ENCODE data around the gene NEGR1.
"Not testable (repeated sequence)": the region's sequence is repeated elsewhere in the genome, so short reads cannot be mapped to it uniquely, and the experiment has no call there.

The NEGR1 gene

DNA sequence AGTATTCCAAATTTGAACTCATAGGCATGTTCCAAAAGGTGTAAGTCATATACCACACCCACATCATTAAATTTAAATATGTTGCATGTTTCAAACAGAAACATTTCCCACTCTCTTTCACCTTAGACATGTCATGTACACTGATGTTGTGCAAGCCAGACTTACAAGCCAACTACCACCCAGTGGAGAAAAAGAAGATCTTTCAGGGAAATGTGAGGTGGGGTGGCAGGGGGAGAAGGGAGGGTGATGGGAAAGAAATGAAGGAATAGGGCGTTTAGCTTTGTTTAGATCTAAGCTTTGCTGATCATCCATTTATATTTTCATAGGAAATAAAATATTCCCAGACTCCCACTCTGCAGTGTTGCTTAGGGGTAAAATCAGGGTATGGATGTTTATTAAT, 1.6 kb downstream of the NEGR1 start:
- no peaks in the 10 kb centered on the region for H3K4me1 ChIP-seq (ENCODE audit: insufficient read depth, low read length)
- no peaks in the 10 kb centered on the region for H3K36me3 ChIP-seq (ENCODE audit: insufficient read depth, low read length)
- no peak overlapping the region for H3K9ac ChIP-seq (ENCODE audit: low read depth, low read length)
- H3K9me3 ChIP-seq (ENCODE audit: control insufficient read depth, insufficient read depth, low read length): no peaks in the 10 kb centered on the region

DNA sequence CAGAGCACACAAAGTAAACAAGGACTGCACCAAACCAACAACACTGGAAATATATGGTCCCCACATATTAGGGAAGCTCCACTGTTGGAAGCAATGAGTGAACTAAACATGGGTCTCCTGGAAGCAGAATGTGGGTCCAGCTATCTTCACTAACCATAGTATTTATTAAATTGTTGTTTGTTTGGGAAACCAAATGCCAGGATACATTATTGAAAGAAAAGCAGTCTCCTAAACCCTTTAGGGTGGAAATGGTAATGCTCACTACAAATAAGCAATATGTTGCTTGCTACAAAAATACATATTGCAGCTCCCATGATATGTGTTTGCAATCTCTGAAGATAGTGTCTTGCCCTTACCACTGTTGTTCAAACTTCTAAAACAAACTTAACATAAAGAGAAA, 2.2 kb downstream of the NEGR1 start:
- H3K36me3 ChIP-seq (ENCODE audit: insufficient read depth, low read length): no peaks in the 10 kb centered on the region
- H3K4me1 ChIP-seq (ENCODE audit: insufficient read depth, low read length): no peaks in the 10 kb centered on the region
- H3K9ac ChIP-seq (ENCODE audit: low read depth, low read length): no peak overlapping the region
- H3K9me3 ChIP-seq (ENCODE audit: control insufficient read depth, insufficient read depth, low read length): no peaks in the 10 kb centered on the region

DNA sequence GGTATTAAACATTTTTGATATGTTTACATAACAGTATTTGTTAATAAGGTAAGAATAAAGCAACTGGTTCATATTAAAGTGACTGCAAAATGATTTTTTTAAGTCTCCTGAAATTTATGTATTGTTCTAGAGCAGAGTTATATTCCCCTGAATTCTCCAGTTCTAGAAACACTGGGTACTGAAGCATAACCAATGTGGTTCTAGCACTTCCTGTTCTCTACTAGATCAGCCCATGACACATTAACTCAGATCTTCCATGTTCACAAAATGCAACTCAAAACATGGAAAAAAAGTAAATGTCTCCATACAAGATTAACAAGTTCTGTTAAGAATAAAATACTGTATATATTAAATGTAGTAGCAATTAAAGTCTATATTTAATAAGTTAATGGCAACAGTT, 3.9 kb downstream of the NEGR1 start:
- H3K36me3 ChIP-seq (ENCODE audit: insufficient read depth, low read length): no peaks in the 10 kb centered on the region
- no peaks in the 10 kb centered on the region for H3K9me3 ChIP-seq (ENCODE audit: control insufficient read depth, insufficient read depth, low read length)
- no peak overlapping the region for H3K9ac ChIP-seq (ENCODE audit: low read depth, low read length)
- no peaks in the 10 kb centered on the region for H3K4me1 ChIP-seq (ENCODE audit: insufficient read depth, low read length)

DNA sequence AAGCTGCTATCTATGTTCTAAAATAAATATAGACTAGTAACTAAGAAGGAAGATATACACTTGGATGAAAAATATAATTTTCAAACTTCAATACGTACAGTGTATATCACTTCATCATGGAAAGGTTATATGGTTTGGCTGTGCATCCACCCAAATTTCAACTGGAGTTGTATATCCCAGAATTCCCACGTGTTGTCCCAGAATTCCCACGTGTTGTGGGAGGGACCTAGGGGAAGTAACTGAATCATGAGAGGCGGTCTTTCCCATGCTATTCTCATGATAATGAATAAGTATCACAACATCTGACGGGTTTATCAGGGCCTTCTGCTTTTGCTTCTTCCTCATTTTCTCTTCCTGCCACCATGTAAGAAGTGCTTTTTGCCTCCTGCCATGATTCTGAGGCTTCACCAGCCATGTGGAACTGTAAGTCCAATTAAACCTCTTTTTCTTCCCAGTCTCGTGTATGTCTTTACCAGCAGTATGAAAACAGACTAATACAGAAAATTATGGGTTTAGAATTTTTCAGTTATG, 10.7 kb downstream of the NEGR1 start:
- no peaks in the 10 kb centered on the region for H3K9me3 ChIP-seq (ENCODE audit: control insufficient read depth, insufficient read depth, low read length)
- no peaks in the 10 kb centered on the region for H3K36me3 ChIP-seq (ENCODE audit: insufficient read depth, low read length)
- no peak overlapping the region for H3K9ac ChIP-seq (ENCODE audit: low read depth, low read length)
- H3K4me1 ChIP-seq (ENCODE audit: insufficient read depth, low read length): no peaks in the 10 kb centered on the region

DNA sequence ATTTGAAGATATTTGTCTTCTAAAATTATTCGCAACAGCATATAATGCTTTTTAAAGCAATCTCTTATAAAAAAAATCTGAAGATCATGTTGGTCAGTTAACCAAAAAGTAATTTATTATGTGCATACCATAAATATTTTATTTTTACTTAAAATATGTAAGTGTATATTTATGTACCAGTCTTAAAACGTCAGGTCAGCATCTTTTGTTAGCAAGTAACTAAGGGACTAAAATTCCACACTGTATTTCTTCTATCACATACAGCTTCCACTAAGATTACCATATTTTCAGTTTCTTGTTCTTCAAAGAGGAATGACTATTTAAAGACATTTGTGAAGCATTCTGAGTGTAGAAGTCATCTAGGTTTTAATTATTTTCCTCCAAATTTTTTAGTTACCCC, 19.6 kb downstream of the NEGR1 start:
- no peaks in the 10 kb centered on the region for H3K4me1 ChIP-seq (ENCODE audit: insufficient read depth, low read length)
- no peaks in the 10 kb centered on the region for H3K9me3 ChIP-seq (ENCODE audit: control insufficient read depth, insufficient read depth, low read length)
- no peak overlapping the region for H3K9ac ChIP-seq (ENCODE audit: low read depth, low read length)
- no peaks in the 10 kb centered on the region for H3K36me3 ChIP-seq (ENCODE audit: insufficient read depth, low read length)

DNA sequence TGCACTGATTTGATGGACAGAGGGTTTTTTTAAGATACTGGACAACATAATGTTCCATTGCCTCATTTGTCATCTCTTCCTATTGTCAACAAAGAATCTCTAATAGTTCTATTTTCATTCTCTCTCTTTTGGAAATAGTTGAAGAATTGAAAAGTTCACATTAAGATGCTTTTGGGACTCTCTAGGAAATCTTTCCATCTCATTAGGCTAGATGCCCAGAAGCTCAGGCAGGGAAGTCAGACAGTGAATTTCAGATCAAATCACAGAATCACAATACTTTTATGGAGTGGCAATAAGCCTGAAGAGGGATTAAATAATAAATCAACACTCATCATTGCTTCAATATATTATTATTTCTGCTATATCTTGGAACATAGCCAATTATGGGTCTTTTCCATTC, 29.2 kb downstream of the NEGR1 start:
- Histone ChIP-seq H3K9ac (ENCODE audit: low read depth, low read length) (no peak overlapping the region), H3K9me3 (ENCODE audit: control insufficient read depth, insufficient read depth, low read length) (no peaks in the 10 kb centered on the region), H3K4me1 (ENCODE audit: insufficient read depth, low read length) (no peaks in the 10 kb centered on the region), H3K36me3 (ENCODE audit: insufficient read depth, low read length) (no peaks in the 10 kb centered on the region)

DNA sequence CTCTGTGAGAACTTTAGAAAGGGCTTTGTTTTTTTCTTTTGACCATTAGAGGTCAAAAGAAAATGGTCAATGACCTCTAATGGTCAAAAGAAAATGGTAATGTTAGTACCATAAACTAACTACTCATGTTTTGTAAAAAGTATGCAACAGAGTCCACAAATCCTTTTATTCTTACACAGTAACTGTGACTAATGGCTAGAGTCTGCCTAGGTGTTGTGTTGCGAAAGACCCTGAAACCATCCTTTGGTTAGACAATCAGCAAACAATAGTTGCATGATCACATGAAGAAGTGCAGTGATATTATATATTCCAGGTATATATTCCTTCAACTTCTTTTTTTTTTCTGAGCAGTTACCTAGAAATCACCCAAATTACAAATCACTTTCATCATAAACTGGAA, 40.9 kb downstream of the NEGR1 start:
- H3K4me1 ChIP-seq (ENCODE audit: insufficient read depth, low read length): no peaks in the 10 kb centered on the region
- no peaks in the 10 kb centered on the region for H3K9me3 ChIP-seq (ENCODE audit: control insufficient read depth, insufficient read depth, low read length)
- no peak overlapping the region for H3K9ac ChIP-seq (ENCODE audit: low read depth, low read length)
- no peaks in the 10 kb centered on the region for H3K36me3 ChIP-seq (ENCODE audit: insufficient read depth, low read length)

DNA sequence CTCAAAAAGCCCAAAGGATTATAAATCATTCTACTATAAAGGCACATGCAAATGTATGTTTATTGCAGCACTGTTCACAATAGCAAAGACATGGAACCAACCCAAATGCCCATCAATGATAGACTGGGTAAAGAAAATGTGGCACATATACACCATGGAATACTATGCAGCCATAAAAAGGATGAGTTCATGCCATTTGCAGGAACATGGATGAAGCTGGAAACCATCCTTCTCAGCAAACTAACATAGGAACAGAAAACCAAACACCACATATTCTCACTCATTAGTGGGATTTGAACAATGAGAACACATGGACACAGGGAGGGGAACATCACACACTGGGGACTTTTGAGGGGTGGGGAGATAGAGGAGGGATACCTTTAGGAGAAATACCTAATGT, 46.4 kb downstream of the NEGR1 start:
- not testable (repeated sequence) for H3K36me3 ChIP-seq (ENCODE audit: insufficient read depth, low read length); H3K9ac ChIP-seq (ENCODE audit: low read depth, low read length); H3K4me1 ChIP-seq (ENCODE audit: insufficient read depth, low read length); H3K9me3 ChIP-seq (ENCODE audit: control insufficient read depth, insufficient read depth, low read length)

DNA sequence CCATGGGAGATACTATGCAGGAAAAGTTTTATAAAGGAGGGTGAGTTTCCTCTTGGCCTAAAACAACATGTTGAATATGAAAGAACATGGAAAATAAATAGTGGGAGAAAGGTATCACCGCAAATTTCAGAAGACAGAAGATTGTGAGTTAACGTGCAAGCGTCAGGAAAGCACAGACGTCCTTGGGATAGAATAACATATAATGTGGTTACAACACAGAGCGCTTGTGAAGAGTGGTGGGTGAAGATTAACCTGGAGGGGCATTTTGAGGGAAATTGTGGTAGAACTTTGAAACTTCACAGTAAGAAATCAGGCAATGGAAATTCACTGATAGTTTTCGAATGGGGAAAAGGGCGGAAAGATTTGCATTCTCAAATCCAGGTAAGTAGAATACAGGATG, 47.3 kb downstream of the NEGR1 start:
- Histone ChIP-seq H3K36me3 (ENCODE audit: insufficient read depth, low read length) (no peaks in the 10 kb centered on the region), H3K9ac (ENCODE audit: low read depth, low read length) (no peak overlapping the region), H3K9me3 (ENCODE audit: control insufficient read depth, insufficient read depth, low read length) (no peaks in the 10 kb centered on the region), H3K4me1 (ENCODE audit: insufficient read depth, low read length) (no peaks in the 10 kb centered on the region)

DNA sequence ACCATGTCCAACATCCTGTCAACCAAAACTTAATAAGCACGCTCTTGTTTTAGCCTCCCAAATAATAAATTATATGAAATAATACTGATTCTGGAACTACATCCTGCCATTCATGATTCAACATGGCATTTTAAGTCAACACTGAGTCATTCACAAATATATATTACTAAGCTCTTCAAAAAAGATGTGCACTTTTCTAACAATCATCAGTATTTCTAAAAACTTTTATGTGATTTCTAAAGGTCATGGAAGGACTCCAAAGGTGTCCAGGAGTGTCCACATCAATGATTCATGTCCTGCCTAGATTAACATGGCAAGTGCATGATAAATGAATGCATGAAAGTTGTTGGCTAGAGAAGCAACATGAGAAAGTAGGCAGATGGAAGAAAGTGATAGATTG, 51.6 kb downstream of the NEGR1 start:
- no peak overlapping the region for H3K9ac ChIP-seq (ENCODE audit: low read depth, low read length)
- H3K9me3 ChIP-seq (ENCODE audit: control insufficient read depth, insufficient read depth, low read length): no peaks in the 10 kb centered on the region
- H3K36me3 ChIP-seq (ENCODE audit: insufficient read depth, low read length): no peaks in the 10 kb centered on the region
- no peaks in the 10 kb centered on the region for H3K4me1 ChIP-seq (ENCODE audit: insufficient read depth, low read length)

DNA sequence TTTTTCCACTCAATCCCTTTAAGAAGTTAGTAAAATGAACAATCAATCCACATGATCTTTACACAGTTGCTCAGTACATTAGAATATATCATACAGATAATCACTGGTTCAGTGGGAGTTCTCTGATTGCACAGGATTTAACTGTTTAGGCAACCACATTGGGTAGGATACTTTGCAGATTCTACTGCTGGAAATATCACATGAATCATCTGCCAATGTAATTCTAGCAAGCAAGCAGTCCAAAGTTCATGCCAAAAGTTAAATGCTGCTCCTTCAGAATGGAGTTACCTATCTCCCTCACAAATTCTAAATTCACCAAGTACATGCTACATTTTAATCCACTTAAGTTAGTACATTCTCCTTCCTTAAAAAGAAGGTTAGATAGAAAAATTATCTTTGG, 52.4 kb downstream of the NEGR1 start:
- Histone ChIP-seq H3K4me1 (ENCODE audit: insufficient read depth, low read length) (no peaks in the 10 kb centered on the region), H3K9ac (ENCODE audit: low read depth, low read length) (no peak overlapping the region), H3K9me3 (ENCODE audit: control insufficient read depth, insufficient read depth, low read length) (no peaks in the 10 kb centered on the region), H3K36me3 (ENCODE audit: insufficient read depth, low read length) (no peaks in the 10 kb centered on the region)

DNA sequence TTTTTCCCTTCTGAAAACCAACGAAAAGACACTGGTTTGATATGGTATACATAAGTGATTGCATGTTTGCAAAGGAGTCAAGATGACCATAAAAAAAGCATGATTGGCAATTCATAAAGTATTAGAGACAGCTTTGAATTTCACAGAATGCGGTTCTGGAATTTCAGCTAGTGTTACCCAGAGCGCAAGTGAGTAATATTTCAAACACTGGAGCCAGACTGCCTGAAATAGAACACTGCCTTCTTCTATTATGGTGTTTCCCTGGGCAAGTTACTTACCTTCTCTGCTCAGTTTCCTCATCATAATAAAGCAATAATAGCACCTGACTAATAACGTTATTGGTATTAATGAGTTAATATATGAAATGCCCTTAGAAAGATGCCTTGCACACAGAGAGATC, 54.7 kb downstream of the NEGR1 start:
- H3K9me3 ChIP-seq (ENCODE audit: control insufficient read depth, insufficient read depth, low read length): no peaks in the 10 kb centered on the region
- no peaks in the 10 kb centered on the region for H3K4me1 ChIP-seq (ENCODE audit: insufficient read depth, low read length)
- H3K36me3 ChIP-seq (ENCODE audit: insufficient read depth, low read length): no peaks in the 10 kb centered on the region
- H3K9ac ChIP-seq (ENCODE audit: low read depth, low read length): no peak overlapping the region

DNA sequence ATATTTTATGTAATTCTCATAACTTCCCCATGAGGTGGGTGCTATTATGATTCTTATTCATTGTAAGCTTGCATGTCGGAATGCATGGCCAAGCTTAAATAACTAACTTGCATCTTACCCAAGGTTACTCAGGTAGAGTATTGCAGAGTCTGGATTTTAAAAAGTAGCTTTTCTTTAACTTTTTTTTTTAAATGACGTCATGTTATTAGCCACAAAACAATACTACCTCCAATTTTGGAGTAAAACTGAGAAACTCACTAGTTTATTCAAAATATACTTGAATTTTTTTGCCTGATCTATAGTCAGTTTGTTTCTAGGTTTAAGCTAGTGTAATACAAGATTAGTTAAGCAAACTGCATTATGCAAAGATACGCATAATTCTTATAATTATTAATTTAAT, 57.8 kb downstream of the NEGR1 start:
- H3K9me3 ChIP-seq (ENCODE audit: control insufficient read depth, insufficient read depth, low read length): no peaks in the 10 kb centered on the region
- H3K36me3 ChIP-seq (ENCODE audit: insufficient read depth, low read length): no peaks in the 10 kb centered on the region
- no peaks in the 10 kb centered on the region for H3K4me1 ChIP-seq (ENCODE audit: insufficient read depth, low read length)
- H3K9ac ChIP-seq (ENCODE audit: low read depth, low read length): no peak overlapping the region

DNA sequence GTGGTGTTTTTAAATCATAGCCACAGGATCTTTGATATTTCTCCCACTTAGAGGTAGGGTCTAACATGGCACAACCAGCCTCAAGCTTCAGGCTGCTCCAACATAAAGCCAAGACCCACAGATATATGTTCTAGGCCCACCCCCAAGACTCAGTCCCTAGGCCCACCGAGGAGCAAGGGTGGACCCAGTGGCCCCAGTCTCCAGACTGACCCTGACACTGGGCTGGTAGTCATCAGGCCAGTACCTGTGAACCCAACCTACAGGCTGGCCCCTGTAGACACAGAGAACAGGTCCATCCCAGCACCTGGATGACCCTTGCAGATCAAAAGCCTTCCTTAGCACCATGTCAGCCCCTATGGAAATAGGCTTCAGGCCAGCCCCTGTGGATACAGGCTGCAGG, 60.5 kb downstream of the NEGR1 start:
- Histone ChIP-seq H3K36me3 (ENCODE audit: insufficient read depth, low read length) (no peaks in the 10 kb centered on the region), H3K9ac (ENCODE audit: low read depth, low read length) (no peak overlapping the region), H3K4me1 (ENCODE audit: insufficient read depth, low read length) (no peaks in the 10 kb centered on the region), H3K9me3 (ENCODE audit: control insufficient read depth, insufficient read depth, low read length) (no peaks in the 10 kb centered on the region)

DNA sequence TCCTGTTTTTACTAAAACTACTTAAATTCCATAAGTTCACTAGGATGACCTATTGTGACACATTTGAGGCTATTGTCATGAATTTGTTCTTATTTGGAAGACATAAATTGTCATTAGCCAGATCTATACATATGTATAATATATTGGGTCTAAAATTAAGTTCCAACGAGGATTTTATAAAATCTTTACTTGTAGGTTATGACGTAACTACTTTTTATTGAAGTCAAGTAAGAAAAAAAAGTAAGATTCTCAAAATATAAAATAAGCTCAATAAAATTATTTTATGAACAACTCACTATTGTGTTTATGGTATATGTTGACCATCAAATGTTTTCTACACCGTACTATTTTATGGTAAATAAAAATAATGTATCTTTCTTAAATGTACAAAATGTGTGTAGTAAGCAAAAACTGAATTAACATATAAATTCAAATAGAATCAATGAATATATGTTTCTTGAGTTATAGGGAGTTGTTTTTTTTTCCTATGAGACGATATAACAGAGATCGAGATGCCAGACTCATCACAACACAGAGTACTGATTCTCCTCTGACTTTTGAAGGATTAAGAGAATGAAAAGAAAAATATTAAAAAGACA, 64.1 kb downstream of the NEGR1 start:
- Histone ChIP-seq H3K9me3 (ENCODE audit: control insufficient read depth, insufficient read depth, low read length) (no peaks in the 10 kb centered on the region), H3K9ac (ENCODE audit: low read depth, low read length) (no peak overlapping the region), H3K4me1 (ENCODE audit: insufficient read depth, low read length) (no peaks in the 10 kb centered on the region), H3K36me3 (ENCODE audit: insufficient read depth, low read length) (no peaks in the 10 kb centered on the region)

DNA sequence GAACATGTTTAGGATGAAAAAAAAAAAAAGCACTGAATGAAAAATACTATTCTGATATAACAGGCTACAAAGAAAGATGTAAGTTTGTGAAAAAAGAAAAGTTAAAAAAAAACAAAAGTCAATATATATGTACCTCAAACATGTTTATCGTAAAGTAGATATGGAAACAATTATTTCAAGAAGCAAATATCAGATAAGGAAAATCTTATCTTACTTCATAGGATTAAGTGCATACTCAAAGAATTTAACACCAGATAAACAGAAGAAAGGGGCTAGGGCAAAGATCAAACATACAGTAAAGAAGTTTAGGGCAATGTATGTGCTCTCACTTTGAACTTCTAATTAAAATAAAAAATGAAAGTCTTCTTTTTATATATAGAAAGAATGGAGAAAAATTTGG, 75.3 kb downstream of the NEGR1 start:
- no peaks in the 10 kb centered on the region for H3K4me1 ChIP-seq (ENCODE audit: insufficient read depth, low read length)
- no peaks in the 10 kb centered on the region for H3K9me3 ChIP-seq (ENCODE audit: control insufficient read depth, insufficient read depth, low read length)
- H3K36me3 ChIP-seq (ENCODE audit: insufficient read depth, low read length): no peaks in the 10 kb centered on the region
- H3K9ac ChIP-seq (ENCODE audit: low read depth, low read length): no peak overlapping the region

Data from ES-I3 (cell line).